IMR-90 (cell line): ENCODE measurements around the gene PEAK3.

Experiments
- CTCF ChIP-seq: conservative IDR thresholded peaks from 2 replicates; pipeline ENCODE4 v1.5.1; 2012; ENCODE audit warnings: mild to moderate bottlenecking, low read depth, low read length, improper control_type of control experiment
- MAFK ChIP-seq: IDR thresholded peaks from 2 replicates; pipeline ENCODE4 v1.6.1; 2012; ENCODE audit warnings: low read depth, low read length, improper control_type of control experiment
- MAZ ChIP-seq: IDR thresholded peaks from 2 replicates; pipeline ENCODE4 v1.6.1; 2012; ENCODE audit warnings: low read depth, mild to moderate bottlenecking, low read length, improper control_type of control experiment, moderate library complexity, borderline replicate concordance
- POLR2A ChIP-seq: IDR thresholded peaks from 2 replicates; pipeline ENCODE4 v1.6.1; 2012; ENCODE audit warnings: mild to moderate bottlenecking, low read depth, low read length
- RAD21 ChIP-seq: IDR thresholded peaks from 2 replicates; pipeline ENCODE4 v1.6.1; 2012; ENCODE audit warnings: low read length, improper control_type of control experiment
- RCOR1 ChIP-seq: IDR thresholded peaks from 2 replicates; pipeline ENCODE4 v1.6.1; 2012; ENCODE audit warnings: mild to moderate bottlenecking, low read length, improper control_type of control experiment; ENCODE audit not compliant: insufficient replicate concordance
- RFX5 ChIP-seq: IDR thresholded peaks from 2 replicates; pipeline ENCODE4 v1.8.0; 2012; ENCODE audit warnings: low read depth, mild to moderate bottlenecking, low read length, moderate library complexity
- SMC3 ChIP-seq: fragments of 150-350 bp; IDR thresholded peaks from 2 replicates; pipeline ENCODE4 v1.6.1; 2016; ENCODE audit warnings: low read depth, mild to moderate bottlenecking, antibody characterized with exemption, low read length, moderate library complexity

- TF ChIP-seq CTCF, result no peak
- TF ChIP-seq POLR2A, result no peak
- TF ChIP-seq RCOR1, result no peak
- TF ChIP-seq RFX5, result no peak
- no peak for TF ChIP-seq MAFK
- no peak for TF ChIP-seq RAD21
- TF ChIP-seq SMC3, result no peak
- TF ChIP-seq MAZ, result no peak
Measured at GRCh38 chr19:2286402-2287140, 4.6 kb upstream of the PEAK3 start.
